Measurements from ENCODE around the gene NKG7.

The NKG7 gene

DNA sequence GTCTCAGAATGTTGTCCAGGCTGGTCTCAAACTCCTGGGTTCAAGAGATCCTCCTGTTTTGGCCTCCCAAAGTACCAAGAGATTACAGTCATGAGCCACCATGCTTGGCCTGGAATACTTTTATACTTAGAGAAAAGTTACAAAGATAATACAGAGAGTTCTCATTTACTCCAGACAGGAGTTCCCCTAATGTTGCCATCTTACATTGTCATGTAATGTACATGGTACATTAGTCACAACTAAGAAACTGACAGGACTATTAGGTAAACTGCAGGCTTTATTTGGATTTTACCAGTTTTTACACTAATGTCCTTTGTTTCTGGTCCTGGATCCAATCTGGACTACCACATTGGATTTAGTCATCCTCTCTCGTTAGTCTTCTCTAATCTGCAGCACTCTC lies 20.2 kb upstream of the NKG7 start:
- DNase-seq (ENCODE audit: insufficient read length, low spot score), result no peak
- no peak for FAIRE-seq

GRCh38 chr19:51391073-51391611 lies 18.7 kb upstream of the NKG7 start:
- no peak for FAIRE-seq
- DNase-seq (ENCODE audit: insufficient read length, low spot score), result no peak

DNA sequence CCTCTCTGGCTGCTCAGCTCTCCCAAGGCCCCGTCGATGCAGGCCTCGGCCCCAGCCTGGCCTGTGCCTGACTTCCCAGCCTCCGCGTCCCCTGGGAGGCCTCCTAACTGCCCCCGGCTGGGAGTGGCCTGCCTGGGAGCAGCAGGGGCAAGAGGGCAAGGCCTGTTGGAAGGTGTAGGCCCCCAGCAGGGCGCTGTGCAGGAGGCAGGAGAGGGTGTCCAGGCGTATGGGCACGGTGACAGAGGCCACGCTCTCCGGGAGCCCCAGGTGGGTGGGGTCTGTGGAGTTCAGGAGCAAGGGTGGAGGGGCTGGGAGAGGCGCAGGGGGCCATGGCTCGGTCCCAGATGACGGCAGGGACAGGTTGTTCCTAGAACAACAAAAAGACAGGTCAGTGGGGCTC lies 16.7 kb upstream of the NKG7 start:
- DNase-seq (ENCODE audit: insufficient read length, low spot score) (no peak), FAIRE-seq (no peak)

GRCh38 chr19:51387924-51388389 lies 15.5 kb upstream of the NKG7 start, which contains the start of gene LIM2:
TSS of gene LIM2 (minus strand) at chr19:51387974. CDS start at chr19:51387443, 531 bp downstream.
- DNase-seq (ENCODE audit: insufficient read length, low spot score) (no peak), FAIRE-seq (no peak)

DNA sequence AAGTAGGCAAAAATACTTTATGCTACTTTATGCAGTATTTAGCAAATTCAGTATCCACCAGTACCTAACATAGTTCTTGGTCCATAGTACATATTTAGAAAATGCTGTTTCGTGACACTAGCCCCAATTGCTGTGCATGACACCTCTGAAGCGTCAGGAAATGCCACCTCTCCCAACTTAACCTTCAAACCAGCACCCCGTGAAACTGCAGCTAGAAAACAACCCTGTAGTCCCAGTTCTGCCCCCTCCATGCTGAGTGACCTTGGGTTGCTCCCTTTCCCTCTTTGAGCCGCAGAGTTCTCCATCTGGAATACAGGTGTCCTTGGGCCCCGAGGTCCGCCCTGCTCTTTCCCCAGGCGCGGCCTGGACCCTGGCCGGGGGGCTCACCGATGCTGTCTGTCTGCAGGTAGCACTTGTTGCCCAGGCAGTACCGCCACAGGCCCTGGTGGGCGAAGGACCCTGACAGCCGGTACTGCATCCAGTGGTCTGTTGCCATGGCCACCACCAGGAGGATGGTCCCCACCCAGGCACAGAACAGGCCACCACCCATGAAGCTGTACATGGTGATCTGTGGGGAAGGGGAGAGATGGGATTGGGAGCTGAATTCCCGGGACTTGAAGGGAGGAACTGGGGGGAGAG lies 14.5 kb upstream of the NKG7 start:
- FAIRE-seq (no peak), DNase-seq (ENCODE audit: insufficient read length, low spot score) (no peak)

- DNase-seq (ENCODE audit: insufficient read length, low spot score) (no peak), FAIRE-seq (no peak)
Measured at GRCh38 chr19:51382004-51382403, 9.6 kb upstream of the NKG7 start.

DNA sequence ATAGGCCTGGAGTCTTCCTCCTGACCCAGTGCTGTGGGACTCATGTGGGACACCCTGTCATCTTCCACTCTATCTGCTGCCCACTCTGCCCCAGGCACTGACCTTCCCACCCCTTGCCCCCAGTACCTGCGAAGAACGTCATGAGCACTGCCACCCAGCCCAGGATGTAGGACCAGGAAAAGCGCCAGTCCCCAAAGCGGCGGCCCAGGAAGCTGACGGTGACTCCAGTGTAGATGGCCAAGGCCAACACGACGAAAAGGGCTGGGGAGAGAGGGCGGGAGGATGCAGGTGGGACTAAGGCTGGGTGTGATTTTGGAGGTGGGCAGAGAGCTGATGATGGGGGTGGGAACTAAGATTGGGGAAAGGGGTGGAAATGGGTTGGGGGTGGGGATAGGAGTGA lies 7.9 kb upstream of the NKG7 start:
- DNase-seq (ENCODE audit: insufficient read length, low spot score) (no peak), FAIRE-seq (no peak)

DNA sequence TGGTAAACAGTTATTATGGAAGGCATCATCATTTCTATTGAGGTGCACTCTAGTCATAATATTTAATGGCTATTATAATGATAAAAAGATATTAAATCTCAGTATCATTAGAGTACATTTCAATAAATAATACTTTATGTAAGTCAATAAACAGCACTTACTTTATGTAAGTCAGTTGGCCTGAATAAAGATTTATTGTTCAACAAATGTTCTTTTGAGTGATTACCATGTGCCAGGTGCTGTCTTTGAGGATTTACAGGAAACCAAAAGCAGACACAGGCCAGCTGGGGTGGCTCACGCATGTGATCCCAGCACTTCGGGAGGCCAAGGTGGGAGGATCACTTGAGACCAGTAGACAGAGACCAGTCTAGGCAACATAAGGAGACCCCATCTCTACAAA lies 5.0 kb upstream of the NKG7 start:
- FAIRE-seq, result no peak
- no peak for DNase-seq (ENCODE audit: insufficient read length, low spot score)

DNA sequence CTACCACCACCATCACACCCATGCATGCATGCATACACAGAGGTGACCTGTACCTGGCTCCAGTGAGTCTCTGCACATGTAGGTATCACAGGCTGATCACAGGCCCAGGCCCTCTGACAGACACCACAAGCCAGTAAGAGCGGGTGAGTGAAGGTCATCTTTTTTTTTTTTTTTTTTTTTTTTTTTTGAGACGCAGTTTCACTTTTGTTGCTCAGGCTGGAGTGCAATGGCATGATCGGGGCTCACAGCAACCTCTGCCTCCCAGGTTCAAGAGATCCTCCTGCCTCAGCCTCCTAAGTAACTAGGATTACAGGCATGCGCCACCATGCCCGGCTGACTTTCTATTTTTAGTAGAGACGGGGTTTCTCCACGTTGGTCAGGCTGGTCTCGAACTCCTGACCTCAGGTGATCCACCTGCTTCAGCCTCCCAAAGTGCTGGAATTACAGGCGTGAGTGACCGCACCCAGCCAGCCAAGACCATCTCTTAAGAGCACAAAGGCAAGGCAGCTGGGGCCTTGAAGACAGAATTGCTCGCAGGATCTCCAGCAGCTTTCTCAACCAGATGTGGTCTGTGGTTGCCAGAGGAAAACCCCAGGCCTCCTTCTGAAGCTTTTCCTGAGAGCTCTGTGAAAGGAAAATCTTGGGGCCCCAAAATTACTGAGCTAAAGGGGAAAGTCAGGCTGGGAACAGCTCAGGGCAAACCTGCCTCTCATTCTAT lies 3.2 kb upstream of the NKG7 start:
- no peak for FAIRE-seq
- DNase-seq (ENCODE audit: insufficient read length, low spot score), result no peak

- DNase-seq (ENCODE audit: insufficient read length, low spot score) (no peak), FAIRE-seq (no peak)
Measured at GRCh38 chr19:51372021-51372648, 319 bp downstream of the NKG7 start.

GRCh38 chr19:51371186-51371690 lies 1.2 kb downstream of the NKG7 start:
- no peak for FAIRE-seq
- DNase-seq (ENCODE audit: insufficient read length, low spot score), result no peak

DNA sequence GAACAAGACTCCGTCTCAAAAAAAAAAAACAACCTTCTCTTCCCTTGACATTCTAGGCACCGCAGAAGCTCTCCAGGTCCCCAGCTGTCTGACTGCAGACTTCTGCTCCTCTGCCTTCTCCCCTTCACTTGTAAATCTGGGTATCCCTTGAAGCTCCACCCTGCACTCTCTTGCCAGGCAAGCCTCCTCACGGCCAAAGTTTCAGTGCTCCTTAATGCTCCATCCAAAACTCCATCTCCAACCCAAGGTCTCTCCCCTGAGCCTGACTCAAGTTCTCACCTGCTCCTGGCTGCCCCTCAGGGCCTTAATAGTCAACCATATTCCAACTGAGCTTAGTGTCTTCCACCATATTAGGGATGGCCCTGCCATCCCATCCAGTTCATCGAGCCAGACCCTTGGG lies 2.2 kb downstream of the NKG7 start:
- no peak for FAIRE-seq
- no peak for DNase-seq (ENCODE audit: insufficient read length, low spot score)

DNA sequence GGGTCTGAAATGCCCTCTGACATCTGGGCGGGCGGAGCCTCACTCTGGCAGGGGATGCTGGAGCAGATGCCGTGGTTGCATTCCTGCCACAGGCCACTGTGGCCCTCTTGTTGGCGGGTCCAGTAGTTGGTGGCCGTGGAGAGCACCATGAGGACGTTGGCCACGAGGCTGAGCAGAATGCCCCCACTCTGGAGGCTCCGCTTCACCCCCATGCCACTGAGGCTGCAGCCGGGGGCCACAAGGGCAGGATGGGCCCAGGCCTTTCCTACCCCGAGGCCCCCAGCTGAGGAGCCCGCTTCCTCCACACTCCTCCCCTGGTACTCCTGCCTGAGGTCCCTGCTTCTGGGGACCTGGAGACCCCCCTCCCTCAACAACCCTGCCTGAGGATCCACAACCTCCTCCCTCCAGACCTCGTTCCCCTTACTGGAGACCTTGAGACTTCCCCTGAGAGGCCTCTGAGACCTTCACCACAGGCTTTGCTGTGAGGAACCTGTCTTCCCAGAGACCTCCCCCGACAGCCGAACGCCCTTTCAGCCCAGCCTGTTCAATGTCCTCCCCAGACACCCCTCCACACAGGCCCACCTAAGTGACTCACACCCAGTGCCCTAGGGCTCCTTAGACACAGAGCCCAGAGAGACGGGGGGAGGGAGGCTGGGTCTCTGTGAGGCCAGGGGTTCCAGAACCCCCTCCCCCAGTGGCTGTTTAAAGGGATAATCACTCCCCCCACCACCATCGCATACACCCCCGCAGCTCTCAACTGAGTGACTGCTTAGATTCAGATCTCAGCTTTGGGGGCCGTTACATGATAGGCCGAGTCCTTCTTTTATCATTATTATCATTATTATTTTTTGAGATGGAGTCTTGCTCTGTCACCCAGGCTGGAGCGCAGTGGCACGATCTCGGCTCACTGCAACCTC lies 3.8 kb downstream of the NKG7 start, which contains the start of gene CLDND2:
CLDND2 (minus strand) TSS at position 638 of the 917 bp plus-strand sequence; CDS start at position 212, 426 bp downstream.
- DNase-seq (ENCODE audit: insufficient read length, low spot score), result no peak
- FAIRE-seq, result no peak

GRCh38 chr19:51367565-51368365 lies 4.7 kb downstream of the NKG7 start:
- DNase-seq (ENCODE audit: insufficient read length, low spot score), result peak; percentile 85
- peak; percentile 93 for FAIRE-seq

GRCh38 chr19:51367255-51367564 lies 5.2 kb downstream of the NKG7 start:
- DNase-seq (ENCODE audit: insufficient read length, low spot score) (no peak), FAIRE-seq (no peak)

DNA sequence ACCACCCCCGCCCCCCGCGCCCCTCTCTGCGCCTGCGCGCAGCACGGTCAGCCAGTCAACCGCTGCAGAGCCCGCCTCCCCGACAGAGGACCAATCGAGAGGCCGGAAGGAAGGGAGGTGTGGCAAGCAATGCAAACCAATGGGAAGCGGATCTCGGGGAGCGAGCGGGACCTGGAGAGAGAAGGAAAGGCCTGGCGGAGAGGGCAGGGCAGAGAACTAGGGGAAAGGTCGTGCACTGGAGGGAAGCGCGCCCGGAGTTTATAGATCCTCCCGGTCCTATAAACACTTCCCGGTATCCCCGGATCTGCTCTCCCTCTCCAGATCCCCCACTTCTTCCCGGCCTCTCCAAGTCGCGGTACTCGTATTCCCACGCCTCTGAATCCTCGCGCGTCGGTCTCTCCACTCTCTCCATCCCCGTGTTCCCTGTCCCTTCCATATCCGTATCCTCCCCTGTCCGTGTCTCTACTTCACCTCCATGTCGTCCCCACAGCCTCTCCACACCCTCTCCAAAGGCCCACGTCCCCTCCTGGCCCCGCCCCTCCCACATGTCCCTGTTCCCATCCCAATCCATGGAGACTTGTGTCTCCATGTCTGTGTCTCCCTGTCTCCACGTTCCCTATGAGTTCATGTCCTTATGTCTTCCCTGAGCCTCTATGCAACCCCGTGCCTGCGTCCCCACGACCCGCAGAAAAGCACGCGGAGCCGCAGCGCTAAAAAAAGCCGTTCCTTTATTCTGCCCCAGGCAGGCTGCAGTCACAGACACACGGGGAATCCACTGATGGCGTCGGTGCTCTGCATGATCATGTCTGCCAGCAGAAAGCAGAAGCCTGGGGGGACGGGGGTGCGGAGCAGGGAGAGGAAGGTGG lies 5.8 kb downstream of the NKG7 start:
- peak; percentile 88 for DNase-seq (ENCODE audit: insufficient read length, low spot score)

DNA sequence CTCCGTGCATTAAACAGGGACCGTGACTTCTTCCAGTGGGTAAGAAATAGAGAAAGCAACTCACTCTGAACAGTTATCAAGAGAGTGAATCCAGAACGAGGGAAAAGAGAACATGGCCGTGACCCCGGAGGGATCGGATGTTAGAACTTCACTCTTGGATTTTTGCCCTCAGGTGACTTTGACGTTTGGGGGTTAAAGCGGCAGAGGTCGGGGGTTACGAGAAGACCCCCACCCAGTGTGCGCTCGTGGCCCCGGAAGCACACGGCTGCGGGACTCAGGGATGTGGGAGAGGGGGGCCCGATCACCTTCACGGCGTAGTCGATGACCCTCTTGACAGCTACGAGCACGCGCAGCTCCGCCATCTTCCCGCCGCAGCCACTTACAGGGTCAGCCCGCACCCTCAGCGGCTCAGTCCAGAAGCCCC lies 6.5 kb downstream of the NKG7 start, which contains the start of gene ETFB:
ETFB (minus strand) TSS at position 424 of the 424 bp plus-strand sequence; CDS start at position 362, 62 bp downstream.
- no peak for FAIRE-seq

More for the DNA sequence above, 5.8 kb downstream of the NKG7 start:
- peak; percentile 86 for FAIRE-seq

DNA sequence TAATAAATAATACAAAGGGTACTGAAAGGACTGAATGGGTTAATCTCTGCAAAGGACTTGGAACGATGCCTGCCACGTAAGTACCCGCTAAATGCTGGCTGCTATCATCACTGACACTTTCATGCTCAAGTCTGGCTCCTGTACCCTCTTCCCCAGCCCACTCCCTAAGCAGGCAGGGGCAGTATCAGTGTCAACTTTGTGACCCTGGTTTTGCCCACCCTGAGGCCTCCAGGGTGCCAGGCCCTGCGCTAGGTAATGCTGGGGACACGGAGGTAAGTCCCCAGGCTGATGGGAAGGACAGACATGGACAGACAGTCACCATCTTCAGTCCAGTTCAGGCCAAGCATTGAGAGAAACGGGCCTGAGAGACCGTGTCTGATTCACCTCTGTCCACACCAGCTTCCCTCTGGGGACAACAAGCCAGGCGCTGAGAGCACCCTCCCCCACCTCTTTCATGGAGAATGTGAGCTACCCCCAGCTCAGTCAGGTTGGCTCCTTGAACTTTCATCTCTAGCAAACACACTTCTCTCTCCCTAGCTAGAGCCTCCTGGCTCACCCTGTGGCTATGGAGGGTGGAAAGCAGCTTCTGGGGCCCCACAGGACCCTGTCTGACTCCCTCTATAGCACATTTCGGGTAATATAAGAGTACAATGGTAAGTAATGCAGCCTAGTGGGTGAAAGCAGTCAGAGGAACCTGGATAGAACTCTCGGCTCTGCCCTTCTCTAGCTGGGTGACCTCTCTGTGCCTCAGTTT lies 7.1 kb downstream of the NKG7 start:
- FAIRE-seq, result peak; percentile 44
- no peak for DNase-seq (ENCODE audit: insufficient read length, low spot score)

More for the DNA sequence above, 6.5 kb downstream of the NKG7 start, which contains the start of gene ETFB:
- no peak for DNase-seq (ENCODE audit: insufficient read length, low spot score)

Data from GM19239 (cell line).